ENCODE measurements around the gene SMIM31. TPM values are rescaled to one million over a fixed set of nuclear protein-coding genes. Genes with fewer than 3 reads are reported as not detected.

SMIM31 gene
- total RNA-seq, 4 donors from 2014 or later = not detected

DNA sequence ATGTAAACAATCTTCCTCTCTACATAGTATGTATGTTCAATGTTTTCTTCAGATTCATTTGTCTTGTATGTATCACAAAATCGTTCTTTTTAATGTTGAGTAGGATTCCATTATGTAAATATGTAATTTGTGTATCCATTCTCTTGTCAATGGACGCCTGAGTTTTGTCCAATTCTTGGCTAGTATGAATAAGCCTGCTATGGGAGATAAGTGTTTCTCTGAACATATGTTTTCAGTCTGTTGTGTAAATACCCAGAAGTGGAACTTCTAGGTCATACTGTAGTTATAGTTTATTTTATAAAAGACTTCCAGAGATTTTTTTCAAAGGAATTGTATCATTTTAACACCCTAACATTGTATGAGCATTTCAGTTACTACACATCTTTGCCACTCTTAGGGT lies 2.8 kb downstream of the SMIM31 start:
- no peaks in the 10 kb centered on the region for H3K36me3 ChIP-seq
- no peak overlapping the region for H3K27ac ChIP-seq
- H3K27me3 ChIP-seq = no peaks in the 10 kb centered on the region
- no peak overlapping the region for H3K4me3 ChIP-seq
- WGBS = 66% methylated on average over 2 of the region's 2 CpGs
- no peak for DNase-seq (ENCODE audit: low spot score in 2 of 2)
- TF ChIP-seq, protein P1, sequence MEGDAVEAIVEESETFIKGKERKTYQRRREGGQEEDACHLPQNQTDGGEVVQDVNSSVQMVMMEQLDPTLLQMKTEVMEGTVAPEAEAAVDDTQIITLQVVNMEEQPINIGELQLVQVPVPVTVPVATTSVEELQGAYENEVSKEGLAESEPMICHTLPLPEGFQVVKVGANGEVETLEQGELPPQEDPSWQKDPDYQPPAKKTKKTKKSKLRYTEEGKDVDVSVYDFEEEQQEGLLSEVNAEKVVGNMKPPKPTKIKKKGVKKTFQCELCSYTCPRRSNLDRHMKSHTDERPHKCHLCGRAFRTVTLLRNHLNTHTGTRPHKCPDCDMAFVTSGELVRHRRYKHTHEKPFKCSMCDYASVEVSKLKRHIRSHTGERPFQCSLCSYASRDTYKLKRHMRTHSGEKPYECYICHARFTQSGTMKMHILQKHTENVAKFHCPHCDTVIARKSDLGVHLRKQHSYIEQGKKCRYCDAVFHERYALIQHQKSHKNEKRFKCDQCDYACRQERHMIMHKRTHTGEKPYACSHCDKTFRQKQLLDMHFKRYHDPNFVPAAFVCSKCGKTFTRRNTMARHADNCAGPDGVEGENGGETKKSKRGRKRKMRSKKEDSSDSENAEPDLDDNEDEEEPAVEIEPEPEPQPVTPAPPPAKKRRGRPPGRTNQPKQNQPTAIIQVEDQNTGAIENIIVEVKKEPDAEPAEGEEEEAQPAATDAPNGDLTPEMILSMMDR (IDR thresholded peaks at IDR 0.05) = no peak
- TF ChIP-seq POLR2AphosphoS5 (IDR thresholded peaks at IDR 0.05) = no peak
- no peak for TF ChIP-seq POLR2A (IDR thresholded peaks at IDR 0.05)
- TF ChIP-seq EP300 (IDR thresholded peaks at IDR 0.05) = no peak
- no peaks in the 10 kb centered on the region for H3K4me1 ChIP-seq
- H3K9me3 ChIP-seq = no peaks in the 10 kb centered on the region

DNA sequence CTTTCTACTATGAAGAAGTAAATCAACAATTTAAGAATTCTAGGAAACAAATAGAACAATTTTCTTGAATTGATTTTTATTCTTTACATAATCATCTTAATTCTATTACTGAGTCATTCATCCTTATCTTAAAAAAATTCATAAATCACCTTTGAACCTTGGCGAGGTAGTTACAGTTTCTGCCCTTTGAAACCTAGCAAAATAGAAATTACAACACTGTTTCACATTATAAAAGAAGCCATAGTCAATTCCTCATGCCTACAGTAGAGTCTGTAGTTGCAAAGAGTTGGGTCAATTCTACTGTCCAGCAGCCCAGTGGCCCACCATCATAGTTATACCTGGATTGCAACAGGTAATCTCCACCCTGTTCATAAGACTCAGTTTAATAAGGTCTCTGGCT lies 7.3 kb downstream of the SMIM31 start:
- no peak for TF ChIP-seq POLR2A (IDR thresholded peaks at IDR 0.05)
- no peak for TF ChIP-seq EP300 (IDR thresholded peaks at IDR 0.05)
- TF ChIP-seq POLR2AphosphoS5 (IDR thresholded peaks at IDR 0.05) = no peak
- TF ChIP-seq, protein P1 (IDR thresholded peaks at IDR 0.05) = no peak
- DNase-seq (ENCODE audit: low spot score in 2 of 2) = no peak
- Histone ChIP-seq H3K9me3 (no peaks in the 10 kb centered on the region), H3K27me3 (no peaks in the 10 kb centered on the region), H3K36me3 (no peaks in the 10 kb centered on the region), H3K4me1 (no peaks in the 10 kb centered on the region), H3K27ac (no peak overlapping the region), H3K4me3 (no peak overlapping the region)
- WGBS = 52% methylated on average over 1 of the region's 1 CpG

DNA sequence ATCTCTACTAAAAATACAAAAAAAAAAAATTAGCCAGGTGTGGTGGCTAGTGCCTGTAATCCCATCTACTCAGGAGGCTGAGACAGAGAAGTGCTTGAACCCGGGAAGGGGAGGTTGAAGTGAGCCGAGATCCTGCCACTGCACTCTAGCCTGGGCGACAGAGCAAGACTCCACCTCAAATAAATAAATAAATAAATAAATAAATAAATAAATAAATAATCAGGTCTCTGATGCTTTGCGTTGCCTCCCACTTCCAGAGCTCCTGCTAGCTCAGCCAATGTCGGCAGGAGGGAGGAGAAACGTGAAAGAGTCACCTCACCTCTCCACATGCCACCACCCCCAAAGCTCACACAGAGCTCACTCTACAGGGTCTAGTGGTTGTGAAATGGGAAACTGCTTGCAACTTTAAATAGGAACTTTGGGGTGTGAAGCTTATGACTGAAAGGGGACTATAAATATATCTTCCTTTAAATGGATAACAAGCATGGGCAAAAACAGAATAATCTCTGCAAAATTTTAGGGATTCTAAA lies 7.9 kb downstream of the SMIM31 start:
- H3K27me3 ChIP-seq = no peaks in the 10 kb centered on the region
- no peaks in the 10 kb centered on the region for H3K9me3 ChIP-seq
- DNase-seq (ENCODE audit: low spot score in 2 of 2) = no peak
- no peak overlapping the region for H3K4me3 ChIP-seq
- H3K36me3 ChIP-seq = no peaks in the 10 kb centered on the region
- no peaks in the 10 kb centered on the region for H3K4me1 ChIP-seq
- TF ChIP-seq, protein P1 (IDR thresholded peaks at IDR 0.05) = no peak
- TF ChIP-seq EP300 (IDR thresholded peaks at IDR 0.05) (no peak), POLR2A (IDR thresholded peaks at IDR 0.05) (no peak), POLR2AphosphoS5 (IDR thresholded peaks at IDR 0.05) (no peak)
- WGBS = 88% methylated on average over 6 of the region's 6 CpGs
- H3K27ac ChIP-seq = no peak overlapping the region

DNA sequence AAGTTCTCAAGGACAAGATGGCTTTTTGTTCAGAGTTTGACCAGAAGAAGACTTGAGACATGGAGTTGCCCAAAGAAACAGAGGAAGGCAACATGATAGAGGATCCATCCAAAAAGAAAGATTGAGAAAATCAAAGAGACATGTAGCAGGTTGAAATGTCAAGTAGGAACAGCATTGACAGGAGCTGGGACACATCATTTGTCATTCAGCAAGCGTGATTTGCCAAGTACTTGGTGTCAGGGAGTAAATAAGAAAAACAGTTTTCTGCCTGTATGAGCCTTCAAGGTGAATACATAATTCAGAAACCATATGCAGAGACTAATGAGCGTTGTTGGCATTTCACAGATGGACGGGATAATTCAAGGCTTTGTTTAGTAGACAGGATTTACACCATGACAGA lies 11.2 kb downstream of the SMIM31 start:
- no peak overlapping the region for H3K4me3 ChIP-seq
- H3K27ac ChIP-seq = no peak overlapping the region
- no peaks in the 10 kb centered on the region for H3K4me1 ChIP-seq
- no peak for DNase-seq (ENCODE audit: low spot score in 2 of 2)
- H3K9me3 ChIP-seq = no peaks in the 10 kb centered on the region
- TF ChIP-seq EP300 (IDR thresholded peaks at IDR 0.05) (no peak), POLR2AphosphoS5 (IDR thresholded peaks at IDR 0.05) (no peak), POLR2A (IDR thresholded peaks at IDR 0.05) (no peak)
- TF ChIP-seq, protein P1 (IDR thresholded peaks at IDR 0.05) = no peak
- WGBS = 79% methylated on average over 3 of the region's 3 CpGs
- H3K27me3 ChIP-seq = no peaks in the 10 kb centered on the region
- H3K36me3 ChIP-seq = no peaks in the 10 kb centered on the region

DNA sequence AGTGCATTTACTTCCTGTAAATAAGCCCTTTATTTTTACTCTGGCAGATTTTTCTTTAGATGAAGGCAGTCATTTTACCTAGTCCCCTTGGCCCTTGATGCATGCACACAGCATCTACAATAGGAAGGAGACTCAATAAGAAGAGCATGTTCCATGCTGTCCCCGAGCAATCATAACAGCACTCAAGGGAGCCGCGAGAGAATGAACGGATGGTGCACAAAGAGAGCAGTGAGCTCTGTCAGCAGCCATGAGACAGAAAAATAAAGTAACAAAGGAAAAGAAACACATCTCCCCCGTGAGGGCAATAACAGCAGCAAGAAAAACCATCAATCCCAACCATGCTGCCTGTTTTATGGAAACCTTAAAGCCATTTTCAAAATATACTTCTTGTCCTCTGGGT lies 11.9 kb downstream of the SMIM31 start:
- 51% methylated on average over 5 of the region's 5 CpGs for WGBS
- H3K4me1 ChIP-seq = no peaks in the 10 kb centered on the region
- TF ChIP-seq, protein P1 (IDR thresholded peaks at IDR 0.05) = no peak
- TF ChIP-seq POLR2AphosphoS5 (IDR thresholded peaks at IDR 0.05) = no peak
- TF ChIP-seq POLR2A (IDR thresholded peaks at IDR 0.05) = no peak
- no peak for TF ChIP-seq EP300 (IDR thresholded peaks at IDR 0.05)
- no peaks in the 10 kb centered on the region for H3K9me3 ChIP-seq
- H3K36me3 ChIP-seq = no peaks in the 10 kb centered on the region
- no peak for DNase-seq (ENCODE audit: low spot score in 2 of 2)
- no peak overlapping the region for H3K27ac ChIP-seq
- no peak overlapping the region for H3K4me3 ChIP-seq
- H3K27me3 ChIP-seq = no peaks in the 10 kb centered on the region
